Keratinocyte (primary cell): Measurements from ENCODE around the gene DYNC1I1. TPM values are rescaled to one million over a fixed set of nuclear protein-coding genes. Genes with fewer than 3 reads are reported as not detected.

Source experiments
- DNase-seq: peaks from one replicate; pipeline ENCODE4 v3.0.0-alpha.2; 2011; ENCODE audit warnings: low read depth, missing footprints, low spot score
- FAIRE-seq: peaks from 2 replicates; lab custom pipeline; 2011; peaks lifted over from hg19 to GRCh38; lab: Jason Lieb, UNC
- H2AFZ ChIP-seq: 2 replicates; pipeline ENCODE4 v1.6.0; 2012; ENCODE audit warnings: low read length, control low read depth, inconsistent platforms; ENCODE audit not compliant: control insufficient read depth
- H3K27ac ChIP-seq: 2 replicates; pipeline ENCODE4 v1.5.1; 2011; ENCODE audit warnings: low read length; ENCODE audit not compliant: control insufficient read depth, insufficient read depth
- H3K27me3 ChIP-seq: 3 replicates; pipeline ENCODE4 v1.6.0; 2011; ENCODE audit warnings: low read length; ENCODE audit not compliant: control insufficient read depth, insufficient read depth; ENCODE audit errors: extremely low read depth
- H3K36me3 ChIP-seq, 2 experiments: 2 replicates in 1 of 2; 3 replicates in 1 of 2; pipeline ENCODE4 v1.5.1; 2011; ENCODE audit warnings: low read length in 2 of 2, mild to moderate bottlenecking in 1 of 2; ENCODE audit not compliant: control insufficient read depth in 2 of 2, insufficient read depth in 2 of 2; ENCODE audit errors: extremely low read depth in 1 of 2
- H3K4me1 ChIP-seq: 3 replicates; pipeline ENCODE4 v1.5.1; 2011; ENCODE audit warnings: low read length; ENCODE audit not compliant: control insufficient read depth, insufficient read depth; ENCODE audit errors: extremely low read depth
- H3K4me2 ChIP-seq: 3 replicates; pipeline ENCODE4 v1.6.0; 2011; ENCODE audit warnings: low read depth, low read length; ENCODE audit not compliant: control insufficient read depth, insufficient read depth; ENCODE audit errors: extremely low read depth
- H3K4me3 ChIP-seq, 3 experiments: fragments of 200-600 bp in 1 of 3; sonication (generic) in 1 of 3; 2 replicates in 2 of 3; 3 replicates in 1 of 3; pipeline ENCODE4 v1.5.1; 2011 to 2016; ENCODE audit warnings: low read length in 3 of 3, mild to moderate bottlenecking in 3 of 3, control low read depth in 2 of 3, inconsistent platforms in 1 of 3, low read depth in 1 of 3, mixed read lengths in 1 of 3, mixed run types in 1 of 3, moderate library complexity in 1 of 3; ENCODE audit not compliant: control insufficient read depth in 2 of 3, insufficient read depth in 2 of 3; ENCODE audit errors: extremely low read depth in 1 of 3
- H3K79me2 ChIP-seq: 2 replicates; pipeline ENCODE4 v1.6.0; 2012; ENCODE audit warnings: low read length; ENCODE audit not compliant: control insufficient read depth, insufficient read depth
- H3K9ac ChIP-seq: 3 replicates; pipeline ENCODE4 v1.6.0; 2011; ENCODE audit warnings: low read length; ENCODE audit not compliant: control insufficient read depth, insufficient read depth; ENCODE audit errors: extremely low read depth
- H3K9me1 ChIP-seq: 3 replicates; pipeline ENCODE4 v1.6.0; 2011; ENCODE audit warnings: low read length; ENCODE audit not compliant: control insufficient read depth, insufficient read depth; ENCODE audit errors: extremely low read depth
- H3K9me3 ChIP-seq: 2 replicates; pipeline ENCODE4 v1.5.1; 2012; ENCODE audit warnings: low read depth, low read length; ENCODE audit not compliant: control insufficient read depth
- H4K20me1 ChIP-seq: 3 replicates; pipeline ENCODE4 v1.6.0; 2011; ENCODE audit warnings: low read length; ENCODE audit not compliant: control insufficient read depth, insufficient read depth; ENCODE audit errors: extremely low read depth
- CTCF ChIP-seq, 3 experiments: IDR thresholded peaks in 1 of 3; conservative IDR thresholded peaks in 1 of 3; optimal IDR thresholded peaks in 1 of 3; 2 replicates in 2 of 3; 3 replicates in 1 of 3; pipeline versions ENCODE3 to v1.5.1; 2011; ENCODE audit warnings: low read length in 3 of 3, mild to moderate bottlenecking in 3 of 3, moderate library complexity in 2 of 3, control low read depth in 1 of 3, inconsistent platforms in 1 of 3; ENCODE audit not compliant: insufficient read depth in 2 of 3; ENCODE audit errors: extremely low read depth in 1 of 3
- EZH2 ChIP-seq: IDR thresholded peaks from one replicate; pipeline ENCODE4 v1.6.1; 2012; ENCODE audit warnings: inconsistent platforms, mild to moderate bottlenecking, low read length, moderate library complexity
- dilution Hi-C: fragments of 300-500 bp; cut with MboI; formaldehyde crosslinking; loops from one replicate; pipeline ENCODE4 v1.7.0; 2020; ENCODE audit warnings: low sequenced_read_pairs; ENCODE audit not compliant: extremely low pct_ligation_motif_present
- polyA plus RNA-seq, 5 experiments: library from polyadenylated mRNA; depleted of rRNA in 3 of 5; stranded (reverse) in 3 of 5; stranded (forward) in 1 of 5; unstranded in 1 of 5; fragments of >200 nt; gene quantifications; 1 replicate in 1 of 5; 2 replicates in 3 of 5; 3 replicates in 1 of 5; pipeline versions ENCODE4 v1.2.1 to v1.2.3, GENCODE V29; 2011 to 2012; ENCODE audit warnings: missing spikeins in 2 of 5, low read depth in 1 of 5, low replicate concordance in 1 of 5

DYNC1I1 gene
- polyA plus RNA-seq, 1 donor (not counting 4 experiments of a cell fraction or from before 2014, with no cell fraction given): 0.10 TPM

- Histone ChIP-seq H3K36me3 (no peaks in the 10 kb centered on the region), H3K27ac (no peak overlapping the region), H3K9ac (no peak overlapping the region), H3K79me2 (no peaks in the 10 kb centered on the region), H3K4me3 (no peak overlapping the region), H3K9me1 (no peaks in the 10 kb centered on the region), H3K9me3 (no peaks in the 10 kb centered on the region), H2AFZ (no peak overlapping the region), H3K4me1 (no peaks in the 10 kb centered on the region), H4K20me1 (no peaks in the 10 kb centered on the region), H3K27me3 (no peaks in the 10 kb centered on the region), H3K4me2 (no peak overlapping the region)
- no peak for DNase-seq
- dilution Hi-C loops: no loop called here
- FAIRE-seq: no peak
- TF ChIP-seq CTCF (optimal IDR thresholded peaks at IDR 0.05 in 1 of 3, IDR thresholded peaks at IDR 0.05 in 1 of 3, conservative IDR thresholded peaks at IDR 0.05 in 1 of 3; ENCODE audit: extremely low read depth in 1 of 3, insufficient read depth in 2 of 3, low read length in 3 of 3) (no peak), EZH2 (no peak)
These were observed 280.6 kb downstream of the DYNC1I1 start for GRCh38 chr7:96052860-96053470.

- dilution Hi-C loops: no loop called here
- no peaks in the 10 kb centered on the region for H3K36me3 ChIP-seq
These were observed 283.4 kb downstream of the DYNC1I1 start for GRCh38 chr7:96055717-96056116.

GRCh38 chr7:96059075-96059474 is 286.7 kb downstream of the DYNC1I1 start:
- Histone ChIP-seq H3K4me3 (no peak overlapping the region), H4K20me1 (no peaks in the 10 kb centered on the region), H3K27ac (no peak overlapping the region), H3K4me1 (no peaks in the 10 kb centered on the region), H3K9ac (no peak overlapping the region), H3K27me3 (no peaks in the 10 kb centered on the region), H3K36me3 (no peaks in the 10 kb centered on the region), H3K4me2 (no peak overlapping the region), H3K9me1 (no peaks in the 10 kb centered on the region), H3K9me3 (no peaks in the 10 kb centered on the region), H3K79me2 (no peaks in the 10 kb centered on the region), H2AFZ (no peak overlapping the region)
- DNase-seq (no peak), FAIRE-seq (no peak)
- dilution Hi-C loops: no loop called here
- TF ChIP-seq EZH2 (no peak), CTCF (optimal IDR thresholded peaks at IDR 0.05 in 1 of 3, IDR thresholded peaks at IDR 0.05 in 1 of 3, conservative IDR thresholded peaks at IDR 0.05 in 1 of 3; ENCODE audit: extremely low read depth in 1 of 3, insufficient read depth in 2 of 3, low read length in 3 of 3) (no peak)

More at GRCh38 chr7:96055717-96056116, 283.4 kb downstream of the DYNC1I1 start:
- Histone ChIP-seq H3K9ac (no peak overlapping the region), H3K9me1 (no peaks in the 10 kb centered on the region), H3K27ac (no peak overlapping the region), H4K20me1 (no peaks in the 10 kb centered on the region), H3K4me3 (no peak overlapping the region), H3K79me2 (no peaks in the 10 kb centered on the region), H2AFZ (no peak overlapping the region), H3K4me1 (no peaks in the 10 kb centered on the region), H3K9me3 (no peaks in the 10 kb centered on the region), H3K27me3 (no peaks in the 10 kb centered on the region), H3K4me2 (no peak overlapping the region)
- FAIRE-seq (no peak), DNase-seq (no peak)
- no peak for TF ChIP-seq EZH2
